Measurements from ENCODE around the gene ADCY1.

Gene ADCY1

GRCh38 chr7:45698303-45699014 is 124.3 kb downstream of the ADCY1 start:
- no peak for DNase-seq

- no peak for DNase-seq
Measured at GRCh38 chr7:45699015-45699309, 124.8 kb downstream of the ADCY1 start.

GRCh38 chr7:45699726-45700390 is 125.7 kb downstream of the ADCY1 start:
- no peak for DNase-seq

- DNase-seq, result no peak
Measured at GRCh38 chr7:45700556-45700955, 126.4 kb downstream of the ADCY1 start.

GRCh38 chr7:45701701-45702510 is 127.7 kb downstream of the ADCY1 start:
- DNase-seq, result no peak

GRCh38 chr7:45702751-45703150 is 128.6 kb downstream of the ADCY1 start:
- DNase-seq, result no peak

GRCh38 chr7:45703373-45703821 is 129.2 kb downstream of the ADCY1 start:
- no peak for DNase-seq

GRCh38 chr7:45703911-45704682 is 129.9 kb downstream of the ADCY1 start:
- no peak for DNase-seq

- no peak for DNase-seq
Measured at GRCh38 chr7:45704683-45705016, 130.5 kb downstream of the ADCY1 start.

- DNase-seq, result no peak
Measured at GRCh38 chr7:45708046-45708950, 134.1 kb downstream of the ADCY1 start.

GRCh38 chr7:45709168-45710042 is 135.2 kb downstream of the ADCY1 start:
- DNase-seq, result no peak

- no peak for DNase-seq
Measured at GRCh38 chr7:45710271-45711160, 136.3 kb downstream of the ADCY1 start.

GRCh38 chr7:45711161-45711490 is 137.0 kb downstream of the ADCY1 start:
- DNase-seq, result no peak

- DNase-seq, result no peak
Measured at GRCh38 chr7:45712057-45712689, 138.0 kb downstream of the ADCY1 start.

GRCh38 chr7:45712872-45713668 is 138.9 kb downstream of the ADCY1 start:
- no peak for DNase-seq

GRCh38 chr7:45713669-45714520 is 139.7 kb downstream of the ADCY1 start:
- DNase-seq, result no peak

- DNase-seq, result no peak
Measured at GRCh38 chr7:45714521-45714820, 140.3 kb downstream of the ADCY1 start.

Data from T-helper 9 cell (primary cell).